Measurements from ENCODE around the gene CNOT4. TPM values are rescaled to one million over a fixed set of nuclear protein-coding genes. Genes with fewer than 3 reads are reported as not detected.

The CNOT4 gene
- total and polyA plus RNA-seq, 2 of the 8 experiments (the other 6 are each of a cell fraction or from before 2014, with no cell fraction given) = 10.9 to 25.8 TPM

DNA sequence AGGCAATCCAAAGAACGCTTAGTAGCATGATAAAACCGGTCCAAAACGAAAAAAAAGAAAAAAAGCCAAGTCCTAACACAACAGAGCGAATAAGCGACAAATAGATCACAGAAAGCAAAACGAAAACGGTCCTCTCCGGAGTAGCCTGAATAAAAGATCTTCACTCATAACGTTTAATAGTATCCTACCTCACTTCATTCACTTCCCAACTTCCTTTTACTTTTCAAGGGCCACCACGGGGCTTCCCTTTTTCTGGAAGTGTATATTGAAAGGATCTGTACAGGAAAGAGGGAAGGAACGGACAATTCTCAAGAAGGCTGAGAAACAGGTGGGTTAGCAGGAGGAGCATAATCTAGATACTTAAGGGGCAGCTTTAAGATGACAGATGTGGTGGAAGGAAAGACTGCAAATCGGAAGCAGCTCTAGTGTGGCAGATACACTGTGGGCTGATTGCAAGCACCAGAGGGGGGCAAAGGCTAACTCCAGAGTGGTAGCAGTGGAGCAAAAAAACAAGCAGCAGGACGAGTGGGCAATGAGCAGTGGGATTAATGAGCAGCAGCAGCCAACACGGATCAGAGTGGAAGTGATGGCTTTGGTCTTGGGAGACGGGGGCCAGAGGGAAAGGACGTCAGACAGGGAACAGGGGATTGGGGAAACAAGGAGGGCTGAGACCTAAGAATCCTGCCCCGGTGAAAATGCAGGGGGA, 866 bp downstream of the CNOT4 start:
- no peak for FAIRE-seq
- no peak overlapping the region for H2AFZ ChIP-seq (ENCODE audit: low read length)

More for the DNA sequence above, 866 bp downstream of the CNOT4 start:
- Histone ChIP-seq H3K9me3 (ENCODE audit: insufficient read depth in 2 of 2, low read depth in 1 of 2, low read length in 1 of 2) (no peaks in the 10 kb centered on the region), H4K8ac (ENCODE audit: extremely low read depth, insufficient read depth, low read length) (no peak overlapping the region), H3K4me2 (ENCODE audit: insufficient read depth in 1 of 2, low read depth in 2 of 2, low read length in 2 of 2) (peak overlapping the region; percentile 92 to 97), H3K4me3 (ENCODE audit: extremely low read depth in 1 of 4, insufficient read depth in 2 of 4, low read depth in 3 of 4, low read length in 4 of 4) (peak overlapping the region; percentile 77 to 96 (median 92)), H3K4ac (replicated peaks; ENCODE audit: insufficient read length, low read depth, low read length) (peak overlapping the region; percentile 5), H2BK5ac (ENCODE audit: low read depth, low read length) (peak overlapping the region; percentile 86; the same call in 1 of the 2 replicates), H4K91ac (replicated peaks; ENCODE audit: insufficient read length, low read length) (no peak overlapping the region), H3K36me3 (ENCODE audit: control insufficient read depth in 2 of 4, insufficient read depth in 4 of 4, low read length in 3 of 4) (no peaks in the 10 kb centered on the region), H3K27ac (ENCODE audit: low read depth, low read length) (peak overlapping the region; percentile 44), H2BK120ac (replicated peaks; ENCODE audit: low read depth, low read length) (no peak overlapping the region), H3K79me2 (ENCODE audit: control insufficient read depth in 1 of 2, insufficient read depth in 2 of 2, low read length in 2 of 2) (peaks cover 5 to 49% of the 10 kb centered on the region in 2 experiments; a peak in 3 of 4 replicates), H3K79me1 (ENCODE audit: low read depth, low read length) (0 out of 2 replicates have a peak, but pooled peaks cover 2% of the 10 kb centered on the region), H3K4me1 (replicated peaks in 1 of 4; ENCODE audit: control insufficient read depth in 3 of 4, insufficient read depth in 4 of 4, low read length in 3 of 4) (peaks cover 0 to 2% (median 0%) of the 10 kb centered on the region in 4 experiments; a peak in 1 of 7 replicates), H3K18ac (ENCODE audit: extremely low read depth, low read length) (peak overlapping the region; percentile 40; the same call in 1 of the 2 replicates), H4K5ac (ENCODE audit: insufficient read length, low read depth, low read length) (no peak overlapping the region), H2AK5ac (ENCODE audit: low read depth, low read length) (no peak overlapping the region; the same call in 1 of the 2 replicates), H3K27me3 (replicated peaks in 1 of 4; ENCODE audit: control insufficient read depth in 3 of 4, extremely low read depth in 1 of 4, insufficient read depth in 3 of 4, low read length in 3 of 4) (no peaks in the 10 kb centered on the region), H3K9ac (replicated peaks in 1 of 4; ENCODE audit: extremely low read depth in 1 of 4, low read depth in 3 of 4, low read length in 3 of 4) (peak overlapping the region; percentile 88 to 100 (median 99)), H3K23me2 (ENCODE audit: low read depth, low read length) (peaks cover 8% of the 10 kb centered on the region), H2BK12ac (ENCODE audit: low read depth, low read length) (no peak overlapping the region), H2BK15ac (ENCODE audit: low read length) (no peak overlapping the region), H3K23ac (ENCODE audit: insufficient read length) (no peak overlapping the region), H3K14ac (ENCODE audit: insufficient read length) (no peak overlapping the region), H3K56ac (replicated peaks; ENCODE audit: insufficient read length, low read depth, low read length) (no peak overlapping the region), H4K20me1 (replicated peaks in 1 of 2; ENCODE audit: control insufficient read depth in 1 of 2, insufficient read depth in 2 of 2, low read length in 2 of 2) (peaks cover 2 to 3% of the 10 kb centered on the region in 2 experiments), H2BK20ac (ENCODE audit: low read length) (no peak overlapping the region)
- TF ChIP-seq SIN3A (conservative IDR thresholded peaks at IDR 0.05 in 1 of 2, IDR thresholded peaks at IDR 0.05 in 1 of 2; ENCODE audit: low read depth in 1 of 2, low read length in 2 of 2) = peak in 1 of 2 experiments; percentile 5; a peak in 1 of 4 replicates
- TF ChIP-seq KDM4A (IDR thresholded peaks at IDR 0.05; ENCODE audit: low read depth, low read length, severe bottlenecking) = no peak
- peak; percentile 17 for TF ChIP-seq ASH2L (IDR thresholded peaks at IDR 0.05; ENCODE audit: low read length)
- 5% methylated on average over 17 of the region's 17 CpGs; no CpG with 5 or more reads in 1 of the 2 experiments for whole genome bisulfite sequencing, 2 experiments (ENCODE audit: extremely low coverage in 1 of 2, insufficient coverage in 1 of 2, insufficient read length in 1 of 2, insufficient replicate concordance in 2 of 2, low coverage in 1 of 2, low lambda C conversion rate in 2 of 2, missing lambda C conversion rate in 1 of 2)
- DNase-seq (ENCODE audit: low read depth in 1 of 2, low spot score in 2 of 2) = no peak
- POLR2A ChIA-PET (ENCODE audit: partially characterized antibody) = interaction anchor here (0.6 to 2.0 kb wide), 6 partner anchors 8 to 235 kb away, joined by 3 to 10 read pairs (median 6); partner anchors contain the start of gene NUP205
- CTCF ChIA-PET (ENCODE audit: partially characterized antibody) = interaction anchor here (0.6 to 1.1 kb wide), 3 partner anchors 113 to 231 kb away, joined by 3 to 5 read pairs (median 3); no protein-coding TSS in a partner anchor
